OCI-LY1 (cell line): Measurements from ENCODE around the gene KIAA2012.

Experiments
- CTCF ChIP-seq: fragments of 200-600 bp; sonication (generic), shearing (Covaris generic); IDR thresholded peaks from 2 replicates; pipeline ENCODE4 v1.5.1; 2017; ENCODE audit warnings: mild to moderate bottlenecking, antibody characterized with exemption, low read length, moderate library complexity, mixed read lengths
- EZH2 ChIP-seq: fragments of 200-600 bp; sonication (generic), shearing (Covaris generic); IDR thresholded peaks from 2 replicates; pipeline ENCODE4 v1.8.0; 2017; ENCODE audit warnings: borderline replicate concordance, mixed run types, mild to moderate bottlenecking, antibody characterized with exemption, low read length, moderate library complexity, mixed read lengths

- TF ChIP-seq CTCF: no peak; the same call in 1 of the 2 replicates
- no peak for TF ChIP-seq EZH2
Observed at GRCh38 chr2:202109139-202109736, 36.2 kb downstream of the KIAA2012 start.
